Measurements from ENCODE around the gene PAN2. TPM values are rescaled to one million over a fixed set of nuclear protein-coding genes. Genes with fewer than 3 reads are reported as not detected.
A peak's percentile ranks its signal among the peaks of the same experiment; 100 is the strongest.
"Not testable (repeated sequence)": the region's sequence is repeated elsewhere in the genome, so short reads cannot be mapped to it uniquely, and the experiment has no call there.

The PAN2 gene
- total and polyA plus RNA-seq, 10 of the 15 experiments (the other 5 are each of a cell fraction or from before 2014, with no cell fraction given): 14.4 to 61.8 (median 34.9) TPM

DNA sequence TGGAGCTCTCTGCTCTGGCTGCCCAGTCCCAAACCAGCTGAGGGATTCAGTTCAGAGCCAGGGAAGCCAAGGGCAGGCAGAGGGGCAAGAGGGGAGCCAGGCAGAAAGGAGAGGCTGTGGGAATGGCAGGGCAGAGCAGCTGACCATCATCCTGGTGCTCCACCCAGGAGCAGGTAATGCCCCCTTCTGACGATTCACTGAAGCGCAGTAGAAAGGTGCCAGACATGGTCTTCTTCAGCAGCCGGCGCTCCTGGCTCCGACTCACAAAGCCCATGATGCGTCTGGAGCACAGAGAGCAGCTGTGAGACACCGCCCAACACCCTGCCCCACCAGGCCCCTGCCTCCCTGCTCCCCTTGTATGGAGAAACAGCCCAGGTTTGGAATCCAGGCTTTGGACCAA lies 12.9 kb upstream of the PAN2 start (continued):
- TF ChIP-seq, protein P1, sequence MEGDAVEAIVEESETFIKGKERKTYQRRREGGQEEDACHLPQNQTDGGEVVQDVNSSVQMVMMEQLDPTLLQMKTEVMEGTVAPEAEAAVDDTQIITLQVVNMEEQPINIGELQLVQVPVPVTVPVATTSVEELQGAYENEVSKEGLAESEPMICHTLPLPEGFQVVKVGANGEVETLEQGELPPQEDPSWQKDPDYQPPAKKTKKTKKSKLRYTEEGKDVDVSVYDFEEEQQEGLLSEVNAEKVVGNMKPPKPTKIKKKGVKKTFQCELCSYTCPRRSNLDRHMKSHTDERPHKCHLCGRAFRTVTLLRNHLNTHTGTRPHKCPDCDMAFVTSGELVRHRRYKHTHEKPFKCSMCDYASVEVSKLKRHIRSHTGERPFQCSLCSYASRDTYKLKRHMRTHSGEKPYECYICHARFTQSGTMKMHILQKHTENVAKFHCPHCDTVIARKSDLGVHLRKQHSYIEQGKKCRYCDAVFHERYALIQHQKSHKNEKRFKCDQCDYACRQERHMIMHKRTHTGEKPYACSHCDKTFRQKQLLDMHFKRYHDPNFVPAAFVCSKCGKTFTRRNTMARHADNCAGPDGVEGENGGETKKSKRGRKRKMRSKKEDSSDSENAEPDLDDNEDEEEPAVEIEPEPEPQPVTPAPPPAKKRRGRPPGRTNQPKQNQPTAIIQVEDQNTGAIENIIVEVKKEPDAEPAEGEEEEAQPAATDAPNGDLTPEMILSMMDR (IDR thresholded peaks at IDR 0.05 in 2 of 3, conservative IDR thresholded peaks at IDR 0.05 in 1 of 3; ENCODE audit: control insufficient read depth in 2 of 3, extremely low read depth in 1 of 3, insufficient read depth in 1 of 3, low read depth in 3 of 3, low read length in 3 of 3): peak in 2 of 3 experiments; percentile 5 to 17; a peak in 1 of 6 replicates
- TF ChIP-seq RFX5 (IDR thresholded peaks at IDR 0.05; ENCODE audit: low read depth, low read length): no peak

- Histone ChIP-seq H3K4me1 (ENCODE audit: control insufficient read depth, insufficient read depth, low read length) (peaks cover 14% of the 10 kb centered on the region), H3K36me3 (ENCODE audit: control insufficient read depth in 2 of 2, insufficient read depth in 2 of 2, low read length in 1 of 2) (peaks cover 7 to 30% of the 10 kb centered on the region in 2 experiments; a peak in 3 of 4 replicates)
- H3K27me3 ChIP-seq (replicated peaks in 1 of 2; ENCODE audit: control insufficient read depth in 2 of 2, insufficient read depth in 2 of 2, low read length in 1 of 2); RAD21 ChIA-PET (ENCODE audit: unreplicated experiment); H3K9ac ChIP-seq (ENCODE audit: control insufficient read depth, insufficient read depth, low read length); BruUV-seq (replicated peaks); H3K79me2 ChIP-seq (ENCODE audit: control insufficient read depth, insufficient read depth, low read length); H3K4me2 ChIP-seq (ENCODE audit: control insufficient read depth, insufficient read depth); H4K20me1 ChIP-seq (ENCODE audit: control insufficient read depth, insufficient read depth); H3K4me3 ChIP-seq; FAIRE-seq; H3K27ac ChIP-seq (ENCODE audit: control insufficient read depth, insufficient read depth); intact Hi-C loops (cut with micrococcal nuclease; ENCODE audit: unreplicated experiment); H3K9me3 ChIP-seq (replicated peaks; ENCODE audit: control insufficient read depth, insufficient read depth, low read length); in situ Hi-C loops (cut with MboI); H2AFZ ChIP-seq (ENCODE audit: control insufficient read depth, low read depth, low read length); DNase-seq (ENCODE audit: low read depth, low spot score); ATAC-seq: not testable (repeated sequence)
- POLR2A ChIA-PET: interaction anchor here (0.6 to 11.4 kb wide), 2 partner anchors 18 to 568 kb away, joined by 4 to 140 read pairs; partner anchors contain the start of genes APOF and STAT2
- SMC1A ChIA-PET (ENCODE audit: uncharacterized antibody, unreplicated experiment): interaction anchor here (0.6 to 2.3 kb wide), 5 partner anchors 16 to 706 kb away, joined by 3 to 12 read pairs (median 3); no protein-coding TSS in a partner anchor
- CTCF ChIA-PET: interaction anchor here (0.7 to 1.8 kb wide), 2 partner anchors 16 to 356 kb away, joined by 4 to 5 read pairs; no protein-coding TSS in a partner anchor
- WGBS (ENCODE audit: insufficient coverage, insufficient replicate concordance, low lambda C conversion rate, missing lambda C conversion rate): 96% methylated on average over 2 of the region's 2 CpGs
Measured at GRCh38 chr12:56342290-56342689, 8.5 kb upstream of the PAN2 start.
